Endothelial cell of umbilical vein (primary cell): ENCODE measurements around the gene NKX2-4.

Source experiments
- EZH2 ChIP-seq: IDR thresholded peaks from 2 replicates; pipeline ENCODE4 v1.6.1; 2012; ENCODE audit warnings: borderline replicate concordance, low read depth, mild to moderate bottlenecking, moderate library complexity, low read length, inconsistent platforms; ENCODE audit not compliant: severe bottlenecking
- FOS ChIP-seq: IDR thresholded peaks from 2 replicates; pipeline ENCODE4 v1.6.1; 2011; ENCODE audit warnings: mild to moderate bottlenecking, low read length, moderate library complexity, borderline replicate concordance; ENCODE audit not compliant: insufficient read depth
- GATA2 ChIP-seq: IDR thresholded peaks from 2 replicates; pipeline ENCODE4 v1.7.0; 2011; ENCODE audit warnings: low read depth, mild to moderate bottlenecking, moderate library complexity, mixed read lengths, low read length; ENCODE audit not compliant: insufficient read length, insufficient read depth
- JUN ChIP-seq: IDR thresholded peaks from 2 replicates; pipeline ENCODE4 v1.6.1; 2011; ENCODE audit warnings: borderline replicate concordance, low read depth; ENCODE audit not compliant: insufficient read length, insufficient read depth
- MAX ChIP-seq: IDR thresholded peaks from 2 replicates; pipeline ENCODE4 v1.6.1; 2011; ENCODE audit not compliant: insufficient read depth, insufficient read length
- MYC ChIP-seq: IDR thresholded peaks from one replicate; pipeline ENCODE4 v1.6.1; 2011; ENCODE audit warnings: mild to moderate bottlenecking, low read depth, low read length
- POLR2A ChIP-seq: IDR thresholded peaks from 2 replicates; pipeline ENCODE4 v1.6.1; 2012; ENCODE audit warnings: low read depth, mild to moderate bottlenecking, control low read depth, low read length
- POLR2AphosphoS5 ChIP-seq: IDR thresholded peaks from 2 replicates; pipeline ENCODE4 v1.6.1; 2012; ENCODE audit warnings: low read depth, mild to moderate bottlenecking, control low read depth, low read length, moderate library complexity; ENCODE audit not compliant: insufficient read depth
- TF ChIP-seq, protein P1 (sequence below), 2 donors: IDR thresholded peaks; 1 replicate in 1 of 2; 2 replicates in 1 of 2; pipeline ENCODE4 v1.5.1; 2011; ENCODE audit warnings: low read length in 2 of 2, mild to moderate bottlenecking in 2 of 2, moderate library complexity in 2 of 2, control low read depth in 1 of 2, inconsistent platforms in 1 of 2, low read depth in 1 of 2; ENCODE audit not compliant: insufficient read depth in 1 of 2; ENCODE audit errors: extremely low read depth in 1 of 2

DNA sequence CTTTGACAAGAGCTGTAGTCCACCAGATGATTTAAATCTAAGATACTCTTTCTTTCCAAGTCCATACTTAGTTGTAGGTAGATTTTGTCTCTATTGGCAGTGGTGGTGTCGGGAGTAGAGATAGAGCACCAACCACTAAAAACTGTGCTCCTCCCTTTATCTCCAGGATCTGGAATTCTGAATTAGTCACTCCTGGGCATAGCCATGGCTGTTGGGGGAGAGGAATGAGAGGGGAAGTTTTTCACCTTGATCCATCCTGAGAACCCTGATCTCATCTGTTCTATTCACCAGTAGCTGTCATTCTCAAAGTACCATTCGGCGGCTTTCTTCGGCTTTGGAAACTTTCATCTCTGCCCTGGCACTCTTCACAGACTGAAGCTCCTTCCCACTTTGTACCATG is 35.6 kb upstream of the NKX2-4 start:
- TF ChIP-seq, protein P1, sequence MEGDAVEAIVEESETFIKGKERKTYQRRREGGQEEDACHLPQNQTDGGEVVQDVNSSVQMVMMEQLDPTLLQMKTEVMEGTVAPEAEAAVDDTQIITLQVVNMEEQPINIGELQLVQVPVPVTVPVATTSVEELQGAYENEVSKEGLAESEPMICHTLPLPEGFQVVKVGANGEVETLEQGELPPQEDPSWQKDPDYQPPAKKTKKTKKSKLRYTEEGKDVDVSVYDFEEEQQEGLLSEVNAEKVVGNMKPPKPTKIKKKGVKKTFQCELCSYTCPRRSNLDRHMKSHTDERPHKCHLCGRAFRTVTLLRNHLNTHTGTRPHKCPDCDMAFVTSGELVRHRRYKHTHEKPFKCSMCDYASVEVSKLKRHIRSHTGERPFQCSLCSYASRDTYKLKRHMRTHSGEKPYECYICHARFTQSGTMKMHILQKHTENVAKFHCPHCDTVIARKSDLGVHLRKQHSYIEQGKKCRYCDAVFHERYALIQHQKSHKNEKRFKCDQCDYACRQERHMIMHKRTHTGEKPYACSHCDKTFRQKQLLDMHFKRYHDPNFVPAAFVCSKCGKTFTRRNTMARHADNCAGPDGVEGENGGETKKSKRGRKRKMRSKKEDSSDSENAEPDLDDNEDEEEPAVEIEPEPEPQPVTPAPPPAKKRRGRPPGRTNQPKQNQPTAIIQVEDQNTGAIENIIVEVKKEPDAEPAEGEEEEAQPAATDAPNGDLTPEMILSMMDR (IDR thresholded peaks at IDR 0.05; ENCODE audit: extremely low read depth in 1 of 2, insufficient read depth in 1 of 2, low read depth in 1 of 2, low read length in 2 of 2) = no peak
- no peak for TF ChIP-seq POLR2A
- no peak for TF ChIP-seq EZH2
- TF ChIP-seq GATA2 = peak; percentile 47
- no peak for TF ChIP-seq MAX
- no peak for TF ChIP-seq JUN
- TF ChIP-seq POLR2AphosphoS5 = no peak
- TF ChIP-seq MYC = no peak
- no peak for TF ChIP-seq FOS
